CD4-positive, alpha-beta T cell treated with Interleukin-17A for 1 hour (primary cell): ENCODE results near the gene RGS3.
"Not testable (repeated sequence)": the region's sequence is repeated elsewhere in the genome, so short reads cannot be mapped to it uniquely, and the experiment has no call there.

Source experiments
- DNase-seq: peaks from one replicate; pipeline ENCODE4 v3.0.0-alpha.2; 2020

Gene RGS3

DNA sequence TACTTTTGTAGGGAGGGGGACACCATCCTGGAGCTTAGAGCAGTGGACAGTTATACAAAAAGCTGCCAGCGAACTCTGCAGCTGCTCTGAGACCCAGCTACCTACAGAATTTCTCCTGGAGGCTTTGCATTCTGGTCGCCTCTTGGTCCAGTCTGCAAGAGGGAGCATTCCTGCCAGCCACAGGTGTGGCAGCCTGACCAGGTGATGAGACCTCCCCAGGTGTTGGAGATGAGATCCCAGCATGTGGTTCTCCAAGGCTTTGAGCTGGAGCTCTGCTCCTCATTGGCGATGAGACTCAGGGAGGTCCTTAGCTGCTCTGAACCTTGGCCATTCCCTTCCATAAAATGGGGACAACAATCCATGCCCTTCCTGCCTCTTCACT lies 69.3 kb downstream of the RGS3 start:
- DNase-seq = no peak

DNA sequence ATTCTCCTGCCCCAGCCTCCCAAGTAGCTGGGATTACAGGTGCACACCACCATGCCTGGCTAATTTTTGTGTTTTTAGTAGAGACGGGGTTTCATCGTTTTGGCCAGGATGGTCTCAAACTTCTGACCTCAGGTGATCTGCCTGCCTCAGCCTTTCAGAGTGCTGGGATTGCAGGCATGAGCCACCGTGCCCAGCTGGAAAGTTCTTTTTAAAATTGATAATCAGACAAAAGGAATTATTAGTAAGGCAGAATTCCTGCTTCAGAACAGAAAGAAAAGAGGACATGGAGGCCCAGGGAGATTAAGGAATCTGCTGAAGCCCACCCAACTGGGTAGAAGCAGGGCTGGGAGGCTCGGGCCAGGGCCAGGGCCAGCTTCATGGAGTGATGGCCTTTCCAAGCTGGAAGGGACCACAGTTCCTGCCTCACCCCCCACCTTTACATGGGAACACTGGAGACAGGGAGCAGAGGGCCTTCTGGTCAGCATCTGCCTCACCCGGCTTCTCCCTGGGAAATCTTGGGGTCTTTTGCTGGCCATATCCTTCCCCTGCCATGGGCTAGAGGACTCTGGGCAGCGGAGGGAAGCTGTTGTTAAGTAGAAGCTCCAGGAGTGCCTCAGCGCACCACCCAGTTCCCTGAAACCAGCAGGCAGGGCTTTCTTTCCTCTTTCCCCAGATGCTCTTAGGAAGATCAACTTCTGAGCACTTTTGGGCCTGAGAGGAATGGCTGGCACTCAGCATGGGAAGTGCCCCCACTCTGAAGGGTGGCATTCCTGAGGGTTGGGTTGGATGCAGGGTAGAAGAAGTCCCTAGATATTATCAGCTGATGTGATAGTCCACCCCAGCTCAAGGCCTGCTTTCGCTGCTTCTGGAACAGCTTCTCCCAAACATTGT lies 70.1 kb downstream of the RGS3 start:
- no peak for DNase-seq

DNA sequence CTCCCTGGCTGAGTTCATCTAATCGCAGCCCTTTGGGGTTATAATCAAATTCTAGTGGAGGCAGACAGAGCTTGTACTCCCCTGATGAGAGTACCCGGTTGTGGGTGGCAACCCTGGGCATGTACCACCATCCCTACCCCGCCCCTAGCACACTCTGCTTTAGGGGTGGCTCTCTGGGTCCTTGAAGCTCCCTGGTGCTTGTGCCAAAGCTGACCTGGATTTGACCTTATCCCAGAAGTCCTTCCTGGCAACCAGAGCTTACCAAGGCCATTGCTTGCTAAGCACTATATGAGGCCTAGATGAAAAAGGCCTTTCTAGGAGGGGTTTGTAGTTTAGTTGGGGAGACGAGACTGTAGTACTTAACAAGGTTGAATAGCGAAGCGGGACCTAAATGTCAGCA lies 72.2 kb downstream of the RGS3 start:
- no peak for DNase-seq

DNA sequence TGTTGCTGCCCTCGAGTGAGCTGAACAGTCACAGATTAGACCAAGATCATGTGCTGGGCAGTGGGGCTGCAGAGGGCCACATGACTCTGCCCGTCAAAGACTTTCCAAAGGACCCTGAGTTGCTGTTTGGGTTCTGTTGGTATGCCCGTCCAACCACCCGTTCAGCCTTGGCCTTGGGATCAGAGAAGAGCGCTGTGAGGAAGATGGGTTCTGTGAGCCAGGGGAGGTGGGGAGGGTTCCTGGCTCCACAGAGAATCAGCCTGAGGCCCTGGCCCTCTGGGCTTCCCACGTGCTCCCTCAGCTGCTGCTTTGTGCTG lies 72.6 kb downstream of the RGS3 start:
- no peak for DNase-seq

DNA sequence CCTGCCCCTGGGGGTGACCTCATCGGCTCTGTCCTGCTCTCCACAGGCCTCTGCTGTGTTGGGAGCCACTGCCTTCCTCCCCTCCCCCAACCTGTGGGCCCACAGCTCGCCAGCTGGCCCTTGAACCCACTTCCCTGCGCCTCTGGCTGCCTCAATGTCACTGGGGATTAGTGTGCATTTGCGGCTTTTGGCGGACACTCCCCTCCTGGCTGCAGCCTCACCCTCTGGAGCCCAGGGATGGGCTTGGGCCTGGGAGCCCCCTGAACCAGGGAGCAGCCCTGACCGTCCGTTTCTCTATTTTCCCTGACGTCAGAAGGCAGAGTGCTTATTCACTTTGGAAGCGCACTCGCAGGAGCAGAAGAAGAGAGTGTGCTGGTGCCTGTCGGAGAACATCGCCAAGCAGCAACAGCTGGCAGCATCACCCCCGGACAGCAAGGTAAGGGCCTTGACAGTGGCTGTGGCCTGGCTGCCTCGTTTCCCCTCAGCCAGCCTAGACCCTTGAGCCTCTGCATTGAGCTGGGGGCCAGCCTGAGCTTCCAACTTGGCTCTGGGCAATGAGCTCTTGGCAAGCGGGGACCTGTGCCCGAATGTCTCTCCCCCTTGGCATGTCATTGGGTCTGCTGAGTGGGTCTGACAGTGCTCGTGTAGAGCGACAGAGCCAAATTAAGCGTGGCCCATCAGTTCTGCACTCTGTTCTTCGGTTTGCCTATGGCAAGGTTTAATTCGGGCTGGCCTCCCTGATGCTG lies 73.1 kb downstream of the RGS3 start:
- DNase-seq = no peak

DNA sequence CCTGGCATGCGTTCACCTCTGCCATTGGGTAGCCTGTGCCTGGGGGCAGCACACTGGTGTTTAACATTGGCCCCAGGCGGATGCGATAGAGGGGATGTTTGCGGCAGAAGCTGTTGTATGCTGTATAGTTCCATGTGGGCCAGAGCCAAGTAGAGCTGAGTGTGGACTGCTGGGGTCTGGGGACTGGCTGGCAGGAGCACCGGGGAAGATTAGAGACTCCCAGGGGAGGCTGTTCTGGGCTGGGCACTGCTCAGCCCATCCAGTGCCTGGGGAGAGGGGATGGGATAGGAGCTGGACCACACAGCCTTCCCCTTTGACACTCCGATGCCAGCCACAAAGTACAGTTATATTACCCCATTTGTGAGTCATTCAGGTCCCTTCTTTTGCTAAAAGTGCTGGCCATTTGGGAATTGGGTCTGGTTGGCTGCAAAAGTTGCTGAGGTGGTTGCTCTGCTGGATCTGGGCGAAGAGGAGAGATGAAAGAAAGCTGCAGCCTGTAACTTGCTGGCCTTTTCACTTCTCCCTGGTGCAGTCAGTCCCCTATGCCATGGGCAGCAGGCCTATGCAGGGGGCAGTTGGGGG lies 73.8 kb downstream of the RGS3 start:
- DNase-seq = no peak

DNA sequence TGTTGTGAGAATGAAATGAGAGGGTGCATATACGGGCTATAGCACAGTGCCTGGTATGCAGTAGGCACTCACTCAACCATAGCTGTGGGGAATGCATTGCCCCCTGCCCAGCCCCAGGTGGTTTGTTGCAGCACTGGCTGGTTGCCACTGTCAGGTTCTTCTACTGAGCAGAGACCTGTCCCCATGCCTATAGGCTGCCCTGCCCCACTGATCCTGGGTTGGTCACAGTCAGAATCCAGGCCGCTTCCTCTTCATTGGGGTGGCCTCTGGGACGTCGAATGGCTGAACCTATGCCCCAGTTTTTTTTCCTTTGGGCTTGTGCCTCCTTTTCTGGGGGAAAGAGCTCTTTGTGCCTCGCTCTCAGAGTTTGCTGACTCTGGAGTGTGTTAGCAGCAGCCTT lies 74.6 kb downstream of the RGS3 start:
- DNase-seq = no peak

DNA sequence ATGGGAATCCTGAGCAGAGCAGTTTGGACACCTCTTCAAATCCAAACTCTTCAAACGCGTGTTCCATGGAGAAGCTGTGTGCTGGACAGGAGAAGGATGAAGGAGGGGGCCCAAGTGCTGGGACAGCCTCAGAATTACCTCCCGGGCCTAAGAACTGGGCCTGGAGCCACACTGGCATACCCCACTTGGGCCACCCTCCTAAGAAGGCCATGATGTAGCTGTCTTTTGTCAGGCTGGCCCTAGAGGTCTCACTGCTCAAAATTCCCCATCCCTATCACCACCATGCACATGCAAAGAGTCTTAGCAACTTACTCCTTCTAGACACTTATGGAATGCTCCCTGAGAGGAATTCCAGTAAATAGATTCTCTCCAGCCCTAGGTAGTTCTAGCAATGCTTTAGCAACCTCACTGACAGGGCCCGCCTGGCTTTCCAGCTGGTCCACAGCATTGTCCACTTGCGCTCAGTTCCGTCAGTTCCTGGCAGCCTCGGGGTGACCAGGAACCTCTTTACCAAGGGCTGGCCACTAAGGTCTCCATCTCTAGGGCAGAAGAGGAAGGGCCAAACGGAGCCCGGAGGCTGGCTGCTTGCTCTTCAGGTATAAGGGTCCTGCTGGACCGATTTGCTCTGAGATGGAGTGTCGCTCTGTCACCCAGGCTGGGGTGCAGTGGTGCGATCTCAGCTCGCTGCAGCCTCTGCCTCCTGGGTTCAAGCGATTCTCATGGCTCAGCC lies 75.3 kb downstream of the RGS3 start:
- no peak for DNase-seq

DNA sequence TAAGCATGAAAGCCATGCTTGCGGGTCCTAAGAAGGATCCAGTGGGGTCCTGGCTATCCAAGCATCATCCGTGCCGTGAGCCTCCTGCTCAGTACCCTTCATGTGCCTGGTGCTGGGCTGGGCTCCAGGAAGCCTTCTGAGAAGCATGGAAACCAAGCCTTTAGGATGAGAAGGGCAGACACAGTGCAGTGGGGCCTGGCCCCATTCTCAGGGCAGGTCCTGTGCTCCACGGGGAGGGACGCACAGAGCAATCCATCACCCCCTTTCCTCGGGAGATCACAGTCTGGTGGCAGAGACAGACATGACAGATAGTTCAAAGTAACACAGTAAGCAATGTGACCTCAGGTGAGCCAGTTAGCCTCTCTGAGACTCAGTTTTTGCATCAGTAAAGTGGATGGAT lies 76.9 kb downstream of the RGS3 start:
- DNase-seq = no peak

DNA sequence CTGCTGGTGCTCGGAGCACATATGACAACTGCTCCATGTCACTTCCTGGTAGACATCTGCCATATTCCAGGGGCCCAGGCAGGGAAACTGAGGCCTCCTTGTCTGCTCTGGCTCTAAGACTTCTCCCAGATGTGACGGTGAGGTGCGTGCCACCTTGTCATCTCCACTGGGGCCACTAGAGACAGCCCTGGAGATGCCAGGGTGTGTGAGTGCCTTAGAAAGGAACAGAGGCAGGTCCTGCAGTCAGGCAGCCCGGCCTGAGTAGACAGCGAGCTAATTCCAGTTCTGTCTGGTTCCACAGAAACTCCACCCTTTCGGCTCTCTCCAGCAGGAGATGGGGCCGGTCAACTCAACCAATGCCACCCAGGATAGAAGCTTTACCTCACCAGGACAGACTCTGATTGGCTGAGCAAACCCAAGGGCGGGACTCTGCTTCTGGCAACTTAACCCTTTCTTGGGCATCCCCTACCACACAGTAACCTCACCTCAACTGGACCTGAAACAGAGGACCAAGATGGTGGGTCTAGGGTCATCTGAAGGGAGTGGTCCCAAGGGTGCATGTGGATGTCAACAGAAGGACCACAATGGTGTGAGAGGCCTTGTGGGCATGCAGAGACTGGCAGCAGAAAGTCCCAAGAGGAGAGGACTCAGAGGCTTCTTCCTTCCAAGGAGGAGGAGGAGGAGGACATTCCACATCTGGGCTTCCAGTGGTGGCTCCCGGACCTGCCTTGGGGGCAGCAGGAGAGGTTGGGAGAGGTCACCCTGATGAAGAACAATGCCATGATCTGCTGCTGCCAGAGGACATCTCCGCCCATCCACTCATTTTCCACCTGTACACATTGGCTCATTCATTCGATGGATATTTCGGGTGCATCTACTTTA lies 77.7 kb downstream of the RGS3 start:
- DNase-seq = no peak

DNA sequence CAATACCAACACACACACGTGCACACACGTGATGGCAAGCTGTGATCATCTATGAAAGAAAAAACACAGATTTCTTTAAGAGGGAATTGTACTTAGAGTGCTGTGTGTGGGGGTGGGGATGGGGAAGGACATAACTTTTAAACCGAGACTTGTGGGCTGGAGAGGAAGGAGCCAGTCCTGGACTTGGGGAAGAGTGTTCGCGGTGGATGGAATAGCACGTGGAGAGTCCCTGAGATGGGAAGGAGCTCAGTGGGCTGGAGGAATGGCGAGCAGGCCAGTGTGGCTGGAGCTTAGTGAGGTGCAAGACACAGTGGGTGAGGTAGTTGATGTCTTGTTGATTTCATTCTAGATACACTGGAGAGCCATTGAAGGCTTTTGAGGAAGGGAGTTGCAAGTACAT lies 78.5 kb downstream of the RGS3 start:
- DNase-seq = no peak

DNA sequence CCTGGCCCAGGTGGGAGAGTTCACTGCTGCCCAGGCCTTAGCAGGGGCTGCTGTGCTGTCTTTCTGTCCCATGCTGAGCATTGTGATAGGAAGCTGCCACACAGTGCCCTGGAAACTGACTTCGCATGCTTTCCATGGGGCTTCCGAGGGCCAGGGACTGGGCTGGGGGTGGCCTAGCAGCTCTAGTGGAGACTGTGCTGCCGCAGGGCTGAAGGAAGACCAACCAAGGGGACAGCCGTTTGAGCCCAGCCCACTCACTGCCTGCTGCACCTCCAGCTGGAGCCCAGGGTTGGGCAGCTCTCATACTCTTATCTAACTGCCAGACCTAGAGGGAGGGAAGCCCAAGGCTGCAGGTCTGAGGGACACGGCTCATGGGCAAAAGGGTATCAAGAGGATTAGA lies 79.2 kb downstream of the RGS3 start:
- no peak for DNase-seq

DNA sequence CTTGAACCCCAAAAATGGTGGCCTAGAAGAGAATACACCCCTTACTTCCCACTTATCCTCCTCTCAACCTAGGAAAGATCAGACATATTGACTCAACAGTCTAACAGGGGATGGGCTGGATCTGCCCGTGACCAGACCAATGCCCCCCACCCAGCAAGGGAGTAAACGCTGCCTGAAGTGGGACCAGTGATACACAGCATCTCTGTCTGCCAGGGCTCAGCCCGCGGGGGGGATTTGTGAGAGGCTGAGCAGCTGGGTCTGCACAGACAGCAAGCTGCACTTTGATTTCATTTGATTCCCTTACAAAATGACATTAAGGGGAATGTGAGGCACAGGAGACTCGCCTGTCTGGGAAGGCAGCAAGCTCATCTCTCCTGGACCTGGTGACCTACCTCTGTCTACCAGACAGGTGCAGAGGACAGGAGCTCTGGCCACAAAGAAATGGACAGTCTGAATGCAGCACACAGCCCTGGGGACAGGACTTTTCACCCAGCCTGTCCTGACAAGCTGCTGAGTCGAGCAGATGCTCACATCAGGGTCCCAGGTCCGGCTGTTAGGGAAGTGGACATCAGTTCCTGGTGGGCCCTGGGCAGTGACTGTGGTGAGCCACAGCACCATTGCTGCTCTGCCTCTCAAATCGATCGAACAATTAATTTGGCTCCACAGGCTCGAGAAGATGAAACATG lies 79.9 kb downstream of the RGS3 start:
- DNase-seq = no peak

DNA sequence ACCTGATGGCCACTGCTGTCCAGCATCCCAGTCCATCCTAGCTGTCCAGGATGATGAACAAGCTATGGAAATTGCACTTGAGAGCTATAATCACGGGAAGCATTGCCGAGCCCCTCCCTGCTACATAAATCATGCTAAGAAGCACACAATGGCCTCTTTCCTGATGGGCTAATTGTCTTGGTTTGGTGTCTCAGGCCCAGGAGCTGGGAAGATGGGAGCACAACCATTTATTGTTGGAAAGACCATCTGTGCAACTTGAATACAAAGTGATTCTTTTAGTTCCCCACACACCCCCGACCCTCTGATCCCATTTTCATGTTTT lies 80.4 kb downstream of the RGS3 start:
- DNase-seq = no peak

DNA sequence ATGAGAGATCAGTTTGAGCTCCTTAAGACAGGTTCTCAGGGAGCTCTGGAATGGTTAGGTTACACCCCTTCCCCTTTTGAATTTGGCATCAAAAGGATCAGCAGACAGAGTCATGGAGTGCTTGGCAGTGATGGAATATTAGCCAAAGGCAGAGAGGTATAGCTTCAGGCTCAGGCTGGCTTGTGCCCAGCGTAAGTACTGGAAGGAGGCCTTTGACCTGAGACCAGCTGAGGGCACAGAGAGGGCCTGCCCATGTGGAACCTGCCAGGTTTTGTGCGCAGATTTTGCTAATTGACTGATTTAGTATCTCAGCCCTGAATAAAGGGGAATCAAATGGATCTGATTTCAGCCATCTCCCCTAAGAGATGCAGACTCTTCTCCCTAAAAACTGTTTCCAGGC lies 81.5 kb downstream of the RGS3 start:
- DNase-seq = no peak

DNA sequence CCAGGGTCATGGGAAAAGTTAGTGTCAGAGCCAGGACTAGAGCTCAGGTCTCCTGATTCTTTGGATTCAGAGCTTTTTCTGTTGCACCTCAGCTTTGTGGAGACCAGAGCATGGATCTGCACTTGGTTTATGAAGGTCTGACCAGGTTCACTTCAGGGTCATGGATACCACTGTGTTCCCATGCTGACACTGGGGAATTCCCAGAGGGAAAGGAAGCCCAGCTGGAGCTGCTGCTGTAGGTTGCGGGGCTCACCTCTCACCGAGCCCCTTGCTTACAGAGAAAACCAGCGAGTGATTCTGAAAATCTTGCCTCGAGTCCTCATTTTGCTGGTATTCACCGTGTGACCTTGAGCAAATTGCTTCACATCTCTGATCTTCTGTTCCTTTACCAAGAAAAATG lies 83.0 kb downstream of the RGS3 start:
- no peak for DNase-seq

DNA sequence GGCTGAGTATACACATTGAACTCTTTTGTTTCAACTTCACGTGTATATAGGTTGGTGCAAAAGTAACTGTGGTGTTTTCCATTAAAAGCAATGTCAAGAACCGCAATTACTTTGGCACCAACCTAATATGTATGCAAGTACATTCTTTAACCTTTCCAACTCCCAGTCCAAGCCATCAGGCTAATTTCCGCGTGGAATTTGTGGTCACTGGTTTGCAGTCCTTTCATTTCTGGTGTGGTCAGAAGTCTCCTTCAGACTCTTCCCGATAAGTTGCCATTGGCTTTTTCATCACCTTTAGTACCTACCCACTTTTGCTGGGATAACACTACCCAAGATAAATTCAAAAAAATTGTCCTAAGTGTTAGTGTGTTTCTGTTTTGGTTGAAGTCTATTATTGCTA lies 84.0 kb downstream of the RGS3 start:
- DNase-seq = no peak

DNA sequence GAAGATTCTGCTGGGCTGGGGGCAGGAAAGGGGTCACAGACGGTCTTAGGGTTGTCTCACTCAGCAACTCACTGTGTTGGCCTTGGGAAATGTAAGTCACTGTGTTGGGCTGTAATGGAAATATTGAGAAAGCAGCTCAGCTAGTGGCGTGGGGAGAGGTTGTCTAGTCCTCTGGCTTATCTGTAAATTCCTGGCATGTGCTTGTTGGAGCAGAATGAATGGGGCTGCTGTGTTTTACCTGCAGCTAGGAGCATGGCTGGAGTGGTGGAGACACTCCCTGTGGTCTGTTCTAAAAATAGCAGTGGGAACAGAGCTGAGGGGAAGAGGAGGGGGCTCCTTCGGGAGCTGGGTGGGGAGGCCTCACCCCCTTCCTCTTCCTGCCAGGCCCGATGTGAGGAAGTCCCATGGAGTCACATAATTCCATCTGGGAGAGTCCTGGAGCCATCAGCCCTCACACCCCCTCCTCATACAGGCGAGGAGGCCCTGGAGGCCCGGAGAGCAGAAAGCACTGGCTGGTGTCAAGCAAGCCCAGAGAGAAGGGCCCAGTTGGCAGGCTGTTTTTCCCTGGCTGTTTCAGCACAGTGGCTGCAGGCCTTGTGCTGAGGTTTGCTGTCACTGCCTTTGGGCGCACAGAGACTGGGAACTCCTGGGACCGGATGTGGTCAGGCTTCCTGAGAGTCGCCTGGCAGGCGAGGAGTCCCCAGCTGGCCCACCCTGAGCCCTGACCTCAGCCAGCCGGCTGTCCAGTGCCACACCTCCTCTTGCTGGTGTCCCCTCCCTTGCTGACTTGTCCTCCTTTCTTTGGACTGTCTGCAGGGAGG lies 84.9 kb downstream of the RGS3 start:
- DNase-seq = peak; percentile 14

DNA sequence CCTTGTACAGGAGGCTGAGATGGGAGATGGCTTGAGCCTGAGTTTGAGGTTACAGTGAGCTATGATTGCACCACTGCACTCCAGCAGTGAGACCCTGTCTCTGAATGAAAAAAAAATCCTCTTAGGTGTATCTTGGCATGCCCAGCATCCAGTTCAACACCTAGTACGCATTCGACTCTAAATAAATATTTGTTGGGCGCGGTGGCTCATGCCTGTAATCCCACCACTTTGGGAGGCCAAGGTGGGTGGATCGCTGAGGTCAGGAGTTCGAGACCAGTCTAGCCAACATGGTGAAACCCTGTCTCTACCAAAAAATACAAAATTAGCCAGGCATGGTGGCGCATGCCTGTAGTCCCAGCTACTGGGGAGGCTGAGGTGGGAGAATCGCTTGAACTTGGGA lies 86.4 kb downstream of the RGS3 start:
- not testable (repeated sequence) for DNase-seq

DNA sequence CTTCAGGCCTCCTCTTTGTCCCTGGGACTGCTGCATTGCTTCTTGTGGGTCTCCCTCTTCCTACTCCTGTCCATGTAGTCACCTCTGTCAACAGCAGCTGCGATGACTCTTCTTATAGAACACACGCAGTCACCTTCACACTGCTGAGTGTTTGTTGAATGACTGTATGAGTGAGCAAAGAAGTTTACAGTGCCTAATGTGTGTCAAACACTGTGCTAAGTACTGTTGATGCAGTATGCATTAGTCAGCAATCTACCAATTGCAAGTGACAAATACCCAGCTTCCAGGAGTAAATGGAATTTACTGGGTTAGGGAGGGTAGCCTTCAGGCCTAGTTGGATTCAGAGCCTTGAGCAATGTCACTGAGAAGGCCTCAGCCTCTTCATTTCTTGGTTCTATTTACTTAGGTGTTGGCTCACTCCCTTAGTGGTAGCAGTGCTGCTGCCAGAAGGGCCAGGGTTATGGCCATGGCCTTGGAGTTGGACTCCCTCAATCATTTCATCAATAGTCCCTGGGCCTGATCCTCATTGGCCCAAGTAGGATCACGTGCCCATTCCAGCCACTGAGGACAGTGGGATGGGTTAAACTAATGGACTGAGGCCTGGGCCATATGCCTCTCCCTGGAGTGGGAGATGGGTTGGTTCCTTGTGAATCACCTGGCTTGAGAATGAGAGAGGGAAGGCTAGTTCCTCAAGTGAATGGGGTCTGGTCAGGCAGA lies 93.5 kb downstream of the RGS3 start:
- DNase-seq = no peak
